Left colon (tissue), 2 donors: ENCODE results near the gene SERPINA9. TPM values are rescaled to one million over a fixed set of nuclear protein-coding genes. Genes with fewer than 3 reads are reported as not detected.
"Not testable (repeated sequence)": the region's sequence is repeated elsewhere in the genome, so short reads cannot be mapped to it uniquely, and the experiment has no call there.

Experiments
- ATAC-seq: fragments of 200-7000 bp; cut with Tn5 transposase; one replicate; pipeline ENCODE4 v1.9.1; 2020; ENCODE audit warnings: mild to moderate bottlenecking, moderate library complexity
- DNase-seq, 2 donors: peaks; one replicate each; pipeline ENCODE4 v3.0.0-alpha.2; 2020
- intact Hi-C, 2 donors: fragments of 100-400 bp; cut with DNase I in 1 of 2; cut with micrococcal nuclease in 1 of 2; formaldehyde crosslinking; loops; one replicate each; pipeline versions ENCODE4 v1.11.2 to v1.14.0; 2022; cut with DNase I, micrococcal nuclease
- total RNA-seq, 2 donors: library from RNA; stranded (reverse); fragmentation: NEBNext Ultra II Directional; extraction: Animal tissue kit (Norgen Biotek cat#: 25700); gene quantifications; one replicate each; pipeline ENCODE4 v1.2.1, GENCODE V29; 2021
- donor health status: DM: no; HTN: no; CAD: no.
- donor health status: DM: yes; HTN: yes; CAD: no.

Gene SERPINA9
- total RNA-seq, 2 donors from 2014 or later = not detected

DNA sequence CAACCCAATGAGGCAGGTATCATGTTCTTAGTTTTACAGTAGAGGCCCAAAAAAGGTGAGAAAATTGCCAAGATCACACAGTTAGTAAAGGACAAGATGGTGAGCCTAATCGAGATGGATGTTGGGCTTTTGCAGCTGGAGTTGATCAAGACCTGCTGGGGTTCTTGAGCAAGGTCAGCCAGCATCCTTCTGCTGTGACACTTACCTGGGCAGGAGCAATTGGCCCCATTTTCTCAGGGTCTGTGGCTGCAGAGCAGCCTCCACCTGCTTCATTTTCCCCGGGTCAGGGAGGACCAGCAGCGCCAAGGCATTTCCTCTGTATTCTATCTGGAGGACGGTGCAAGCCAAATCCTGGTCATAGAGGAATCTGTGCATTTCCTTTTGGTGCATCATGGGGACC, 29.9 kb downstream of the SERPINA9 start:
- intact Hi-C loops = no loop called here
- ATAC-seq (no peak), DNase-seq (no peak)

DNA sequence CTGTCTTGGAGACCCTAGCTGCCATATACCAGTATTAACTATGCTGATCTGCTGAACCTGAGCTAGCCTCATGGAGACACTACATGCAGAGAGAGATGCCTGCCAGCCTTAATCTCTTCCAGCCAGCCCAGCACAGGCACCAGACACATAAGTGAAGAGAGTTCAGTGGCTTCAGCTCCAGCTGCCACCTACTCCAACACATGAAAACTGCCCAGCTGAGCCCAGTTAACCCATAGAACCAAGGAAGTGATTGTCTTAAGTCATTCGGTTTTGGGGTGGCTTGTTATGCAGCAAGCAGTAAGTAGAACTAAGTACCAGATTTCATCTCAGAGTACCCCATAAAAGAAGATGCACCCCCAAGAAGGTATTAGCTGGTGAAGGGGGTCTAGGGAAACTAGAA, 31.0 kb downstream of the SERPINA9 start:
- intact Hi-C loops = no loop called here
- no peak for DNase-seq

DNA sequence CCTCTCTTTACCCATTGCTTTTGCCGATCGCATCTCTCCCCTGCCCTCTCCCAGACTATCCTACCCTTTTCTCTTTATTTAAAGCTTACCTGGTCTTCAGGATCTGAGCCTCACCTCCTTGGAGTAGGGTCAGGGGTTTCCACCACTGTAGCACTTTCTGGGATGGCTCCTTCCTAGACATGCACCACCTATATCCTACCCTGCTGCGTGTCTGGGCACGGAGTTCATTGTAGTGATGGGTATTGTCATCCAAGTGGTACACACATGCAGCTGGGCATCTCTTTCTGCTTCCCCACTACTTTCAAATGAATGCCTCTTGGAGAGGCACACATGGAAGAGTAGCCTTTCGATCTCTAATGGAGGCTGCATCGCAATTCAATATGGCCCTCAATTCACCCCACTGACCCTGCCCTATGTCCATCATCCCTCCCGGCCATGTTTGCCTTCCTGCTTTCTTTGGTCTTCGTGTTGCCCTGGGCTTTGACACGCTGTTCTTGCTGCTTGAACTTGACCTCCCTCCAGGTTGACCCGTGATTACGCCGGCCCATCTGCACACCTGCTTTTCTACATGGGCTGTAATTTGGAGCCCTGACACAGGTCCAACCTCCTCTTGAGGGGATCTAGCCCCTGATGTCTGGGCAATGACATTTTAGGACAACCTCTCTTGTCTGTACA, 34.3 kb downstream of the SERPINA9 start:
- ATAC-seq (no peak), DNase-seq (no peak)
- intact Hi-C loops = no loop called here

More for the DNA sequence above, 31.0 kb downstream of the SERPINA9 start:
- ATAC-seq = no peak

DNA sequence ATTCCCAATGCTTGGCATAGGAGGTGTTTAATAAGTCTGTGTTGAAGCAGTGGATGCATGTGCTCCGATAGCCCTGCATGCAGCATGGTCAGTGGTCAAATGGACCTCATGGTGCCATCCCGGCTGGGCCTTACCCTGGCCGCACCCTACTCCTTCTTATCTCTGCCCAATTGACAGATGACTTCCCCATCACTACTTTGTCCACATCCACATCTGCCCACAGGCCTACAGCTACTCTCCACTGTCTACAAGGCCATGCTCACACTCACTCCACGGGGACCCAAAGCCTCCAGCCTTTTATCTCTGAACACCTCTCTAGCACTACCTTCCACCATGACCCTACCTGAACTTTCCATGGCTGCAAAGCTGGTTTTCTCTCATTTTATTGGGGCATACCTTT, 34.9 kb downstream of the SERPINA9 start:
- ATAC-seq (no peak), DNase-seq (no peak)
- intact Hi-C loops = no loop called here

DNA sequence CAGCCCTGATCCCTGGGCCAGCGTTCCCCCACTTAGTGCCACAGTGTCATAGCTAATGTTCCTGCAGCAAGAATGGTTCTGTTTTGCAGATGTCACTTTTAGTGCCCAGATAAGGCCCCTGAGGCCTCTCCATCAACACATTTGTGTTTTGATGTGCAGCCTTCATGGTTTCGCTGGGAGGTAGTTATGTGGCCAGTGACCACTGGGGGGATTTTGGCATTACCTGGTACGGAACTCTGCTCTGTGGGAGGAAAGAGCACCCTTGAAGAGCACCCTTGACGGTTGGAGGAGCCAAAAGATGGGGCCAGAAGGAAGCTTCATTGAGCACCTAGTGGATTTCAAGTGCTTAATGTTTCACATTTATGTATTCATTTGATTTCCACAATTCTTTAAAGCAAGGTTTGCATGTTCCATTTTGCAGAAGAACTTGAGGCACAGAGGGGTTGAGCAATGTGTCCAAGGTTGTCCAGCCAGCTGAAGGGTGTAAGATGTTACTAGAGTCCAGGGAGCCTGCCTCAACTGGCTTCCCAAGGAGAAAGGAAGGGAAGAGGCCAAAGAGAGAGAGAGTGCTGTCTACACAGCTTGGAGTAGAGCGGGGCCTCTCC, 36.4 kb downstream of the SERPINA9 start:
- ATAC-seq (no peak), DNase-seq (no peak)
- intact Hi-C loops = no loop called here

DNA sequence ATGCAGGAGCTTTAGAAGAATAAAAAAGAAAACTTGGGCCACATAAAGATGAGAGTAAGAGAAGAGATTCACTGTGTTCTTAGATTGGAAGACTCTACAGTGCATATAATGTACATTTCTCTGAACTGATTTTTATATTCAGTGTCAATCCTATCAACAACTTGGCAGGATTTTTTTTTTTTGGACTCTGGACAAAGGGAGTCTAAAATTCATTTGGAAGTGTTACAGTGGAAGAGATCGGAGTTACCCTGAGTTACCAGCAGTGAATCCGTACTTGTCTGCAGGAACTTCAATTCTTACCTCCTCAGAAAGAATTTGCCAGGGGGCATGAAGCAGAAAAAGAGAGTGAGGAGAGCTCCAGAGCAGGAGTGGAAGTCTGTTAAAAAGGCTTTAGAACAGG, 47.4 kb downstream of the SERPINA9 start:
- ATAC-seq (no peak), DNase-seq (no peak)
- intact Hi-C loops = no loop called here

DNA sequence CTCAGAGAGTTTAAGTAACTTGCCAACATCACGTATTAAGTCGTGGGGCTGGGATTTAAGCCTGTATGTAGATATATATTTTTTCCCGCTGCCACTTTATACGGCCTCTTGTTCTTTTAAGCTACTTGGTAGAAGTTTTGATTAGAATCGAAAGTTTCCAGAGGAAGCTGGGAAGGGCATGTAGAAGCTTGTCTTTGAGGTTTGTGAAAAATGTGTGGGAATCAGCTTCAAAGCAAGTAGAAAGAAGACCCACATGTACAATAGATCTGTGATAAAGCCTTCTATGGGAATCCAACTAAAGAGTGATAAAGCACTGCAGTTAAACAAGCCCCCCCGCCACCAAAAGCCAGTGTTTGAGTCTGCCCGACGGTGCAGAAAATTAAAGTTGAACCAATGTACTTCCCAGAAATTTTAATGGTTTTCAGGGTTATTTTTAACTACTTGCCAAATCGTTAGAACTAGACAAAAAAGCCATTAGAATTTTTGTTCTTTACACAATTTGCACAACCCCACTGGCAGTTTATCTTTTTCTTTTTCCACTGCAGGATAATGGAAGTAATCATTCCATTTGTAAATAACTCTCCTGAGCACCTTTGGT, 48.9 kb downstream of the SERPINA9 start:
- intact Hi-C loops = no loop called here
- ATAC-seq = no peak

DNA sequence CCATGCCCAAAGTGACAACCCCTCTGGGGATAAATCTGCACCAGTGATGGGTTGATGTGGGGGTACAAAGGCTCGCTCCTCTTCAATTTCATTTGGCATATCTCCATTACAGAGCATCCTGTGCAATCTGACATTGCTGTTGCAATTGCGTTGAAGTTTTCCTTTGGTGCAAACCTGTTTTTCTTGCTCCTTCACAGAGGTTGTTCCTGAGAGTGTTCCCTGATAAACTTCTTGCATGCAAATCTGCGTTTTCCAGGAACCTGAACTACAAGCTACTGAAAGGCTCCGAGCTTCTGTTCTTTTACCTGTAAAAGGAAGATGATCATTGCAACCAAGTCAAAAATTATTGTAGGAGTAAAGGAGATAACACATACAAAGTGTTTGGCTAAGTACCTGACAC, 49.5 kb downstream of the SERPINA9 start:
- DNase-seq (no peak), ATAC-seq (no peak)
- intact Hi-C loops = no loop called here

More for the DNA sequence above, 48.9 kb downstream of the SERPINA9 start:
- no peak for DNase-seq

DNA sequence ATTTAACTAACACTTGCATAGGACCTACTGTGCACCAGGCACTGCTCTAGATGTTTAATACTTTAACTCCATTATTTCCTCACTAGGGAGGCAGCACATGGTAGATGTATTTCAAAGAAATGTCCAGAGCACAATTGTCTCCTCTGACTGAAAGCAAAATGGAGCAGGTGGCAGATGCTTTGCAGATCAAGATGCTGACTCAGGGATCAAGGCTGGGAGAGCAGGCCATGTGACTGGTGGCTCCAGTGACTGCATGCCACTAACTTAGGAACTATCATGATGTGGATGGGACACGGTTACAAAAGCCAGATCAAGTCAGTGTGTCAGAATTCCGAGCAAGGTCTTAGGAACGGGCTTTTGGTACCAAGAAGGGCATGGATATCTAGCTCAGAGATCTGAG, 51.6 kb downstream of the SERPINA9 start:
- ATAC-seq (no peak), DNase-seq (no peak)
- intact Hi-C loops = no loop called here

DNA sequence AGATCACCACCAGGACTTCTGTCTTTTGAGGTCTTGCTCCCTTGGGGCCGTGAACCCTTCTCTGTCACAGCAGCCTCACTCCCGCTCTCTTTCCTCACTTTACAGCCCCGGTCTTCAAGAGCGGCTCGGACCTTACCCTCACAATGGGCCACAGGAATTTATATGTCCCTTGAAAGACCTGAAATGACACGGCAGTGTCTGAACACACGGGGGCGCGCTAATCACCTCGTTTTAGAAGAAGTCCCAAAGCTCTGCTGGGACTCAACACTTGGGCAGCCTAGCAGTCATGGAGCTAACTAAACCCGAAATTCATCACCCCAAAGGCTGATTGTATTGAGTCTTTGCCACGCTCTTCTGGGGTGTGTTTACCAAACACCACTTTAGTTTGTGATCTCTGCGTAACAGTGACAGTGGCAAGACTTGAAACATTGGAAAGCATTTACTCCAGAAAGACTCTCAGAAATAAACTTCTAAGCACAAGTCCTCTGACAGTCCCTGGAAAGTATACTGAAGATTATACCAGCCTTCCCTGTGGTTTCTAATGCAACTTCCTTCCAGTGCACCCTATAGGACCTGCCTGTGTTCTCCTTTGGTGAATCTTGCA, 52.4 kb downstream of the SERPINA9 start:
- intact Hi-C loops = no loop called here
- ATAC-seq = peak; percentile 80
- peak; percentile 51 to 78 for DNase-seq

DNA sequence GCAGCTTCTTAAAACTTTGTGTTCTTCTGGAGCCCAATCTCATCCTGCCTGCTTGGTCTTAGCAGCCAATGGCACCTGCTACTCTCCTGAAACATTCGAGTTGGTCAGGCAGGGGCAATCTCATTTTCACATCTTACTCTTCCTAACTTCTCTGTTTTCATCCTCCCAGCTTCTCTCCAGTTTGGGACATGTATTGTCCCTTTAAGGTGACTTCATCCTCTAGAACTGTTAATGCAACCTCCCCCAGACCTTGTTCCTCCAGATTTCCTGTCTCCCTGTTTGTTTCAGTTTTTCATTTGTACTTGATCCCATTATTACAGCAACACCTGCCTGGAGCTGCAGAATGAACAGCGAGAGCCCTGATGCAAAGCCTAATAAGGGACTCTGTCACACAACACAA, 54.7 kb downstream of the SERPINA9 start:
- ATAC-seq = no peak
- no peak for DNase-seq
- intact Hi-C loops = no loop called here

DNA sequence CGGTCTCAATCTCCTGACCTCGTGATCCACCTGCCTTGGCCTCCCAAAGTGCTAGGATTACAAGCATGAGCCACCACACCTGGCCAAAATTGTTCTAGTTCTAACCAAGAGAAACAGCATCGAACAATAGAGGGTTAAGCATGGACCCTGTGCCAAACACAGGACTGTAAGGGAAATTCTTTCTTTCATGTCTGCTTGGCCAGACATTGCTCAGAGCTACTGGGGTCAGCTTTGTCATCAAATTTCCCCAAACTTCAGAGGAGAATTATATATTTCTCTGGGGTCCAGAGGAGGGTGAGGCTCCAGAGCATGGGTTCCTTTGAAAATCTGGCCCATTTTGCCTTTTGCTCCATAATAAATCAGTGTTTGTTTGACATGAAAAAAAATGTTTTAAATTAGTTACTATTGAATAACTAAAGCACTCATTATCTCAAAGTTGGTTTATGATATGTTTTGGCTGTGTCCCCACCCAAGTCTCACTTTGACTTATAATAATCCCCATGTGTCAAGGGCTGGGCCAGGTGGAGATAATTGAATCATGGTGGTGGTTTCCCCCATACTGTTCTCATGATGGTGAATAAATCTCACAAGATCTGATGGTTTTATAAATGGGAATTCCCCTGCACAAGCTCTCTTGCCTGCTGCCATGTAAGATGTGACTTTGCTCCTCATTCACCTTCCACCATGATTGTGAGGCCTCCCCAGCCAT, 58.3 kb downstream of the SERPINA9 start:
- DNase-seq, intact Hi-C loops, ATAC-seq: not testable (repeated sequence)

Other genes with a start within 250 kb of the SERPINA9 start
- gene SERPINA10, start 182.9 kb downstream of the SERPINA9 start, total RNA-seq = under 1 TPM; 0.18 to 0.31 TPM
- gene SERPINA6, start 152.9 kb downstream of the SERPINA9 start, total RNA-seq = 1 to 10 TPM; 1.6 to 1.7 TPM
- gene SERPINA2, start 109.5 kb downstream of the SERPINA9 start, total RNA-seq = not detected
- gene SERPINA1, start 87.6 kb downstream of the SERPINA9 start, total RNA-seq = 100 to 1,000 TPM; 185 to 197 TPM
- gene SERPINA11, start 23.4 kb downstream of the SERPINA9 start, total RNA-seq = not detected
- gene SERPINA12, start 33.3 kb upstream of the SERPINA9 start, total RNA-seq = not detected
- not detected for gene SERPINA4, start 85.2 kb upstream of the SERPINA9 start, total RNA-seq
- gene SERPINA5, start 105.2 kb upstream of the SERPINA9 start, total RNA-seq = under 1 TPM; 0.46 to 0.75 TPM
- gene SERPINA3, start 136.2 kb upstream of the SERPINA9 start, total RNA-seq = 10 to 100 TPM; 12.2 to 16.9 TPM